DOHH2 (cell line): ENCODE measurements around the gene REC114.

Source experiments
- CTCF ChIP-seq: fragments of 200-600 bp; sonication (generic); IDR thresholded peaks from one replicate; pipeline ENCODE4 v1.5.1; 2014; ENCODE audit warnings: antibody characterized with exemption, mild to moderate bottlenecking, low read depth, low read length; ENCODE audit not compliant: poor library complexity, severe bottlenecking
- EZH2phosphoT487 ChIP-seq: fragments of 200-600 bp; sonication (generic); IDR thresholded peaks from 2 replicates; pipeline ENCODE4 v1.6.1; 2017; ENCODE audit warnings: borderline replicate concordance, mild to moderate bottlenecking, antibody characterized with exemption, low read length, moderate library complexity, mixed read lengths

- no peak for TF ChIP-seq CTCF
- no peak for TF ChIP-seq EZH2phosphoT487
These were observed 16.5 kb upstream of the REC114 start for GRCh38 chr15:73426323-73426994.
